ENCODE data around the gene CACNA2D2.

Gene CACNA2D2

DNA sequence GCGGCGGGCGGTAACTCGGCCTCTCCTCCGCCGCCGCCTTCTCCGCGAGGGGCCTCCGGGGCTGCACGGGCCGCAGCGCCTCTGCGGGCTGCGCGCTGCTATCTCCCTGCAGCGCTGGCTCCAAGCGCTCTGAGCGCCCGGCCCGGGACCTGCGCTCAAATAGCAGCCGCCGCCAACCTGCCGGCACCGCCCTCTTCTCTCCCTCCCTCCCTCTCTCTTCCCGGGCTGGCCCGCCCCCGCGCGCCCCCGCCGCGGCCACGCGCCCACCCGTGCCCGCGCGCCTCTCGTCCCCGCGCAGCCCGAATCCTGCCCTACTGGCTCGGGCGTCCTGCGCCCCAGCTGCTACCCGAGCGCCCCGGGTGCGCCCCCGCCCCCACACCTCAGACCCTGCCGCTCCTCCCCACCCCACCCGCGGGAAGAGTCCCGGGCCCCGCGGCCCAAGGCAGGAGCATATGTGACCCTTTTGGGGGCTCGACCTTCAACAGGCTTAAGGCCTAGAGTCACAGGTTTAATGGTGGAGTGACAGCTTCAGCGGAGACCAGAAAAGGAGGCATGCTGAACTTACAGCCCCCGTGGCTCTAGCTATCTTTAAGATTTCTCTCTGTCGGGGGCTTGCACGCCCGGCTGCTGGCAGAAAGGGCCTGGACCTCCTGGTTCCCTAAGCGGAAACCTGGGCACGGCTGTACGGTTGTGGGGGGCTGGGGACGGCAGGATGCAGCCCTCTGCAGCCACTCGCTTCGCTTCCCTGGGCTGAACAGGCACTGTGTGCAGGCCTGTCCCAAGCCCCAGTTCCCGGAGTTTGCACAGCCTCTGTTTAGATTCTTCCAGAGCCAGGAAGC, at the start of gene CACNA2D2:
TSS of gene CACNA2D2 (minus strand) at position 131 of the 839 bp plus-strand sequence. CDS start 211 bp downstream, outside the sequence.
- DNase-seq = no peak

DNA sequence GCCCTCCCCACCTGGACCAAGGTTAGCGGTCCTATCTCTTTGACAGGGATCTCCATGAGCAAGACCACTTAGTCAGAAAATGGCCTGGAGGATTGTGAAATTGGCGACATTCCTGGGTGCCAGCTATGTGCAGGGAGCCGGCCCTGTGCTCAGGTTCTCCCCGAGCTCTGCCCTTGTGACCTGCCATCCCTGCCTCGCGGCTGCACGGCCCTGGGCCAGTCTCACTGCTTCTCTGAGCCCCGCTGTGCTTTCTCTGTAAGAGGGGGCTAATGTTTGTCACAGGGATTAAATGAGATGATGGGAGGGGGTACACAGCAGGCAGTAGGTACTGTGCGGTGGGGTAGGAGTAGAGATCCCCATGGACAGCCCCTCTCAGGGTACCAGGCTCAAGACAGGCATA, 49.2 kb upstream of the CACNA2D2 start:
- no peak for DNase-seq

DNA sequence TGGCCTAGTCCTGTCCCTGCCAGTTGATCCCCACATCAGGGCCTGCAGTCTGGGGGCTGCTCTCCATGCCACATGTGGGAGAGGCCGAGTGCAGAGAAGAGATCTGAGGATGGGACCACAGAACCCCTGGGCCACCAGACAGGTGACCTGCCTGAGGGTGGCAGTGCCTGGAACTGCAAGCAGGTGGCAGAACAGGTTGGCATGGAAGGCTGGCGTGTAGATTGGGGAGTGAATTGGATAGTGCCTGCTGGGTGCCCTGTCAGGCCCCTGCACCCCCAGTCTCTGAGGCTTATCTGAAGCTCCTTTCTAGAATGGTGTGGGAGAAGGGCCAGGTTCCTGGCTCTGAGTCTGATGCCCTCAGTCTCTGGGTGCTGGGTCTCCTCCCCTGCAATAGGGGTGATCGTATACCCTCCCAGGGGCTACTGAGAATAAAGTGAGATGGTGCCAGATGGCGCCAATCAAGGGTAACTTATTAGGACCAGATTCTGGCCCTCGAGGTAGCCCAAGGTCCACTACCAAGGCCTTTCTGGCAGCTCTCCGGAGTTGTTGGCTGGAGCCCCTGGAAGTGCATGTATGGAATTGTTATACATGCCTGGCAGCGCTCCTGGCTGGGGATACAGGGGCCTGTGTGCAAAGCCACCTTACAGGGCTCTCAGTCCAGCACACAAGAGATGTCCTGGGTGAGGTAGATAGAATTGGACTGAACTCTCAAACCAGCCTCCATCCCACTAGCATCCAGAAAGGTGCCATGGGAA, 48.4 kb upstream of the CACNA2D2 start:
- DNase-seq = no peak

DNA sequence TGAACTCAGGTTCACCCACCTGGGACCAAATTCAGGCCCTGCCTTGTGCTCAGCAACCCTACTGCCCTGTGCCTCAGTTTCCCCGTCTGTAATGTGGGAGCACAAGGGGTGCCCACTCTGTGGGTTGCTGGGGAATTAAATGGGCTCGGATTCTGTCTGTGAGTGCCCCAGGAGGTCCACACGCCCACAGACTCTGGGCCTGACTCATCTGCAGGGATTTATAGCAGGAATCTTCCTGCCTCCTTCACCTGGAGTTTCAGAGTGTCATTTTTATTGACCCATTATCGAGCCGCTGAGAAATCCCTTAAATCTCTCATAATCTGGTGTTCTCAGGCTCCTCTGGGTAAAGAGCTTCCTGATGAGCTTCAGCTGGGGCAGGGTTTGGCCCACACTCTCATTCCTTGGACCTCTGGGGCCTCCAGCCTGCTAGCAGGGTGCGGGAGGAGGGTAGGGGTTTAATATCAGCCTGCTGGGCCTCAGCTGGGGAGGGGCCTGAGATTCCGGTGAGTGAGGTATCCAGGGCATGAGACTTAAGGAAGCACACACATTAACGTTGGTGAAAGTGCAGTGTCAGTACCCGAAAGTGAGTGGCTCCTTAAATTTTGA, 47.7 kb upstream of the CACNA2D2 start:
- no peak for DNase-seq

DNA sequence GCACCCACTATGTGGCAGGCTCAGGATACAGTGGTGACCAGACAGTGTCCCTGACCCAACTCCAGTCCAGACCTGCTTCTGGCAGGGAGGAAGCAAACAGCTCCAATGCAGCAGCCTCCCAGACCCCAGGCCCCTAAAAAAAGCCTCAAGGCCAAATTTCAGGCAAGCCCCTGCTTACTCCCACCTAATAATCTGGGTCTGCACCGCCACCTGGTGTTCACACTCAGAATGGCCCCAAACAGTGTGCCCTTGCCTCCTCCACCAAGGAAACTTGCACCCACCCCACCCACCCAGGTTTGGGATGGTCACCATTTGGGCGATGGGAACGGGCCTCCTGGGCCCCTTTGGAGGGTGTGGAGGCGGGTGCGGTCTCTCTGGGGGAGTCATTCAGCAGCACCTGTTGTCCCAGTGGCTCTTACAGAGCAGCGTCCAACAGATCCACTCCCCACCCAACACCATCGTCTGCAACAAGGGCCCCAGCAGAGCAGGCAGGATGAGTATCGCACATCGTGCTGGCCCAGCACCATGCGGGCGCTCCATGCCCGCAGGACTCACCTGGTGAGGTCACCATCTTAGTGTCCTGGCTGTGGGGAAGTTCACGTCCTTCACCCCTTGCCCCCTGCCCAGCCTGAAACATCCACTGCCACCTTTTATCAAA, 46.8 kb upstream of the CACNA2D2 start:
- no peak for DNase-seq

DNA sequence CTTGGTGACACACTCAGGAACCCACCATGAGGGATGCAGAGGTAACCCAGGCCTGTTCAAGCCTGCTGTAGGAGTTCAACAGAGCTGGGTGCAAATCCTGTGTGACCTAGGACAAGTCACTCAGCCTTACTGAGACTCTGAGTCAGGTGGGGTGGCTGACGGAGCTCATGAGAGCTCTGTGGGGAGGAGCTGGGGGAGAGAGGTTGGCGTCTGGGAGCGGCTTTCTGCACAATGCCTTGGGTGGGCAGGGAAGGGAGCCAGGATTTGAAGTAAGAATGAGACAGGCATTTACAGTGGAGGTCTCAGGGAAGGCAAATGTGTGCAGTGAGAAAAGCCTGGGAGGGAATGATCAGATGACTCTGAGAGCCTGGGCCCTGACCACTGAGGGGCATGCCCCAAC, 45.8 kb upstream of the CACNA2D2 start:
- DNase-seq = no peak

DNA sequence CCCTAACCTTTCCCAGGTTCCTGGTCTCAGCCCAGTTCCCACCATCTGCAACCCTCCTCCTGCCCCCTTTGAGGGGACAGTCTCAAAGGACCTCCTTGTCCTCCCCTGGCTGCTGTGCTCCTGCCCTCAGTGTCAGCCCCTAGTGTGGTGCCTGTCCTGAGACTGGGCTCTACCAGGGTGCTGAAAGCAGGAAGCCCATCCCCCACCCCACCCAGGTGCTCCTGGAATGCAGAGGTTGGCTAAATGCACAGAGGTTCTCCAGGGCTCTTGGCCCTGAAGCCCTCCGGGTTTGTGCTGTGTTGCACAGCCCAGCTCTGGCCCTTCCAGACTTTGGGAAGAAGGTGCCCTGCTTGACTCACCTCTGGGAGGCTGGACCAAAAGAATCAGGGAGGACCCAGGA, 42.3 kb upstream of the CACNA2D2 start:
- DNase-seq = no peak

DNA sequence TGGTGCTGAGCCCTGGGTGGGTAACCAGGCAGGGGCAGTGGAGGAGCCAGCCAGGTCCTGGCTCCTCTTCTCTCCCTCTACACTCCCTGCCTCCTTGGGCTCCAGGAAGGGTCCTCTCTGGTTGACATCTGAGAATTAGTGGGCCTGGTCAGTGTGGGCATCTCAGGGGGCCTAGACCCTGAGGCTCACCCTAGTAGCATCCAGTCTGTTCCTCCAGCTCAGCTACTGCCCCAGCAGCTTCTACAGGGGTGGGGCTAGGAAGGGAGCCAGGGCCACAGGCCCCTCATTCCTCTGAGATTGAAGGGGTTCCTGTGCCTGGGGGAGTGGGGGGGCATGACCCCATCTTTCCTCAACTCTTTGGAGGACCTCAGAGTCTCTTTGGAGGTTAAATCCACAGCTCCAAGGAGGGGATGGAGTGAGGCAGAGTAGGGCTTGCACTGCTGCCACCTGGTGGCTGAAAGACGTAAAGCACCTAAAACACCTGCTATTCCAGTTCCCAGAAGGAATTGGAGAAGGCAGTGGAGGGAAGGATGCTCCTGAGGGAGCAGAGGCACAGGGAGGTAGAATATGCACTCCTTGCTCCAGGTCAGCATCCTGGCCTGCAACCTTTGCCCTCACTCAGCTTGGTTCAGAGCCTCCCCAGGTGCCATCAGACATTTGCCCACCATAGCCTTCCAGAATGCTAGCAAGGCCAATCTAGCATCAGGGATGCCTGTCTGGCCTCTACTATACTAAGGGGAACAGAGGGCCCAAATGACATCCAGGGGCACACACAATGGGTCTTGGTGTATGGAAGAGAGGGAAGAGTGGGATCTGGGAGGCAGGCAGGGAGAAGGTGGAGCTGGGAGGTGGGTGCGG, 39.0 kb upstream of the CACNA2D2 start:
- DNase-seq = no peak

DNA sequence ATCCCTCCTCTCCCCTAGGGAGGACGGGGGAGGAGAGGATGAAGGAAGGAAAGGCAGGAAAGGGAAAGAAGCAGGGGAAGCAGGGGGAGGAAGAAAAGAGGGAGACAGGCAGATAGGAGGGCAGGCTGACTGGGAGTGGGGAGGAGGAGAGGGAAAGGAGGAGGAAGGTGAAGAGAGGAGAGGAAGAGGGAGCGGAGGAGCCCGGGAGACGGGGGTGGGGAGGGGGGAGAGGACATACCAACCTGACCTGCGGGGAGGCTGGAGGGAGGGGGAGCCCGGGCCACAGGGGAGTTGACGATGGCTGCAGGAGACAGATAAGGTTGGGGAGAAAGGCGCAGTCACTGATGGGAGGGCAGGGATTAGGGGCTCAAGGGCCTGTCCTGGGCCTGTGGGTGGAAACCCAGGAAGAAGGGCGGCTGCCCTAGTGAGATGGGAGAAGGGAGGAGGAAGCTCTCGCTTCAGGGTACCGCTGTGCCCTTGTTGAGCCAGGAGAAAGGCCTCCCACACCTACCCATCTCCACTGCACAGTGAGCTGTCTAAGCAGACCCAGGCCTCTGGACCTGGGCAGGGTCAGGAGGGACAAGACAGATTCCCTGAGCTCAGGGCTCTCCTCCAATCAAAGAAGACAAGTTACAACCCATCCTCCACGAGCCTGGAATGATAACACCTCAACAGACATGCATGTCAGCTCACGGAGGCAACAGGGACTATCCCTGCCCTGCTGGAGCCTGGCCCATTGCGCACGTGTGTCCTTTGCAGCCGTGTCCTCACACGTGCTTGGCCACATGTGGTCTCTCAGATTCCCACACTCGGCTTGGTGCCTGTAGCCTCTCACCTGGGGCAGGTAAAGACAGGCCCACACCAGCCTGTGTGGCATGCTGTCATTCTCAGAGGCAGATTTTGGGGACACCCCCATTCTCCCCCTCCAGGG, 36.2 kb upstream of the CACNA2D2 start:
- no peak for DNase-seq

DNA sequence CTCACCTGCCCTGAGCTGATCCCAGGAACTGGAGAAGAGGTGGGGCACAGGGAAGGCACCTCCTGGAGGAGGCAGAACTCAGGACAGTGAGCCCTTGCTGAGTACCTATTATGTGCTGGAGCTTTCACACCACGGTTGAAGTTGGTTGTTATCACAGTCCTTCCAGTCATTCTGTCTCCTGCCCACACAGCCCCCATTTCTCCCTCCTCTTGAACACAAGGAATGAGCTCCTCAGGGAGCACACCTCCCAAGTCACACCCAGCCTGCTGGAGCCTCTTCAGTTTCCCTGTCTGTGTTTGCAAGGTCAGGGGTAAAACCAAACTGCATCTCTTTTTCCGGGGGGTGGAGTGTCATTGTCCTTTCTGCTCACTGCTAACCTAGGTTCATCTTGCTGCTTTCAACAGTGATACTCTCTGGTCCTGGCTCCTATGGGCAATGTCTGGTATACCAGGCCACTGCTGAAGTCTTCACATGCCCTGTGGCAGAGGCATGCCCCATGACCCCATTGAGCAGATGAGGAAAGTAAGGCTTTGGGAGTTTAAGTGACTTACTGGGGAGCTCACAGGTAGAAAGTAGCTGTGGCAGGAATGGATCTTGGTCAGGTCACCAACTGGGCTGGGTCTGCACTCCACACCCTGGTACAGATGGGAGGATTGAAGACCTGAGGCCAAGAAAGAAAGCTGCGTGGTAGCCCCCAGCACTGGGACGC, 34.1 kb upstream of the CACNA2D2 start:
- no peak for DNase-seq

DNA sequence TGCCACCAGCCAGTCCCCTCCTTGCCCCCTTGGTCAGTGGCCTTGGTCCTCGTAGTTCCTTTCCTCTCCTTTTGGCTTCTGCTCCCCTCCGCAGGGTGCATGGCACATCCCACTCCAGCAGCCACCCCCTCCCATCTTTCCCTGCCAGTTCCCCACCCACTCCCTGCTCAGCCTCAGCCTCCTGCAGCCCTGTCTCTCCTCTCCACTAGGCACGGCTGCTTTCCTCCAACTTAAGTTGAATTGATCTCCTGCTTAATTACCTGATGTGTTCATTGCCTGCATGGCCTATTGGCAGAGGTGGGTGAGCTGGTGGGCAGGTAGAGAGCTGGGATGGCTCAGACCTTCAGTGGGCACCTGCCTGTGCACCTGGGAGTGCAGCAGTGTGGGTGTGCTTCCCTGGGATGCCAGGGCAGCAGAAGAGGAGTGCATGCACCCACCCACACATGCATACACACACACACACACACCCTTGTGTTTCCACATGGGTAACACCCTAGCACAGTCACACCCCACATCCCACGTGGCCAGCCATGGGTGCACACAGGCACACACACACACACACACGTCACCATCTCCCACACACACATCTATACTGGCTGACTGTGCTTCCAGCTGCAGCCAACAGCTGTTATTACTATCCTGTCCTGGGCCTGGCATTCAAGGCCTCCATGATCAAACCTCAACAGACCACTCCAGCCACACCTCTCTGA, 33.2 kb upstream of the CACNA2D2 start:
- DNase-seq = no peak

DNA sequence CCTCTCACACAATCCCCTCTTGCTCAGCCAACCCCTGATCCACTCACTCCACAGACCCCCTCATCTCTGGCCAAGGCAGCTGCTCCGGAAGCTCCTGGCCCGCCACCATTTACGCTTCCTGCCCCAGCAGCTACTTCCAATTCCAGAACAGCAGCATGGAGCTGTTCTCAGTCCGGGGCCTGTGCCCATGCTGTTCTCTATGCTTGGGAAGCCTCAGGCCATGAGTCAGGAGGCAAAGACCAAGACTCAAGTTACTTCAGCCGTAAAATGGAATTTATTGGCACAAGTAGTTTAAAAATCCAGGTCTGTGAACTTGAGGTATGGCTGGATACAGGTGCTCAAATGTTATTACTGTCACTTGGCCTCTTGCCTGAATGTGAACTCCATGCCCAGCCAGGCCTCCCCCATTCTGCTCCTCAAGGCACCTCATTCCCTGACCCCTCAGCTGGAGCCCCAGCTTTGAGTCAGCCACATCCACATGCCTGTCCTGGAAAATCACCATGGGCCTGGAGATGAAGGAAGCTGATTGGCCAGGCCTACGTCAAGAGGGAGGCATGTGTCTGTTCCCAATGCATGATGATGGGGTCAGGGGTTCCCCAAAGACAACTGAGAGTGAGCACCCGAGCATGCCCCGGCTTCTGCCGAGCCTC, 31.4 kb upstream of the CACNA2D2 start:
- no peak for DNase-seq

DNA sequence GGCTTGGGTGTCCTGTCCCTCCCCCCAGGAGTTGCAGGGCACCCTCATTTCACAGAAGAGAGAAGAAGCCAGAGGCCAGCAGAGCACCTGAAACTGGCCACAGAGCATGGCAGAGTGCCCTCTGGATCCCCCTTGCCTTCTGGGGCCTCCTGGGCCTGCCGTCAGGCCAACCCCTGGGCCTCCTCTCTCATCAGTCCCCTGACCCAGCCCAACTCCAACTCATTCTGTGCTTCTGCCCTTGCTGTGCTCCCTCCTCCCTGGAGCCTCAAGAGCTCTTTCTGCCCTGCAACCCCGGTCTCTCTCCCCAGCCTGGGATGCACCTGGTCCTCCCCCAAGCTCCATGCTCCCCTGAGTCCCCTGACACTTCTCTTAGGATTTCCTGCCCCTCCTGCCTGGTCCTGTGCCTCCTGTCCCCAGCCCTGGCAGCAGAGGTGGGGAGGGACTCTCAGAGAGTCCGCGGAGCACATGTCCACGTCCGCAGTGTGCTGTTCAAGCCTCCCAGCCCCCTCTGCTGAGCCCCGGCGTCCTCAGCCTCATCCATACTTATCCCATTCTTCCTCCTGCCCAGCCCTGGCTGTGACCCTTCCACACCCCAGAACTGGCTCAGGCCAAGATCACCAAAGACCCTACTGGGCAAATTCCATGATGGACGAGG, 30.5 kb upstream of the CACNA2D2 start:
- DNase-seq = no peak

DNA sequence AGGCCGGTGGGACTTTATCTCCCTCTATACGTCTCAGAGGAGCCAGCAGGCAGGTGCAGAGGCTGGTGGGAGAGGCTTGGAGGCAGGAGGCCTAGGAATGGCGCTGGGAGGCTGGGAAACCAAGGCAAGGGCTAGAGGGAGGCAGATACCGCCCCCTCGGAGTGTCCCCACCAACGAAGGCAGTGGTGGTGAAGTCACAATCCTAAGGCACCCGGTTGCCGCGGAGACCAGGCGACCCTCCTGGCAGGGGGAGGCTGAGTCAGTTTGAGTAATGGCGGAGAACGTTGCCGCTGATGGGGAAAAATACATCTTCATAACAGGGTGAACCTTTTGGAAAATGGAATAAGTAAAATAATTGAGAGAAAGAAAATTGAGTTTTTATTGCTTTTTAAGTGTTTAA, 29.9 kb upstream of the CACNA2D2 start:
- DNase-seq = no peak

DNA sequence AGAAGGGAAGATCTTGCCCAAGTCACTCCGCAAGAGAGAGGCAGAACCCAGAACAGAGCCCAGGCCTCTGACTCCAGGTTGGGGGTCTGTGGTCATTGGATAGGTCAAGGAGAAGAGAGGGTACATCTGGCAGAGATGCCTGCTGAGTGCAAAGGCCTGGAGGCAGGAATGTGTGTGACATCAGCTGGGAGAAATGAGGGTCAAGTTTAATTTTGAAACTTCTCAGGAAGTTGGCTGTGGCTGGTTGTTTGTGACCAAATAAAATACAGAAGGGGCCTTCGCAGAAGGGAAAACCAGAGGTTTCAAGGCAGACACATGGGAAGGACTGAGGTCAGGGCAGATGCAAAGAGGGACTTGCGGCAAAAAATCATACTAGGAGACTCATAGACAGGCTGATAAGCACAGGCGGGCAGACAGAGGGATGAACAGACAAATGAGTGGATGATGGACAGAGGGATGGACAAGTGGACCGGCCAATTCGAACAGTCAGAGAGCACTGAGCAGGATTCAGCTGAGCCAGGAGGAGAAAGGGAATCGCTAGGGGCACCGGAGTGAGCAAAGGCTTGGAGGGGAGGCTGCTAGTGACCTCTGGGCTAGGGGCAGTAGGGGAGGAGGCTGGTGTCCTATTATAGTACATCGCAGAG, 28.8 kb upstream of the CACNA2D2 start:
- DNase-seq = no peak

DNA sequence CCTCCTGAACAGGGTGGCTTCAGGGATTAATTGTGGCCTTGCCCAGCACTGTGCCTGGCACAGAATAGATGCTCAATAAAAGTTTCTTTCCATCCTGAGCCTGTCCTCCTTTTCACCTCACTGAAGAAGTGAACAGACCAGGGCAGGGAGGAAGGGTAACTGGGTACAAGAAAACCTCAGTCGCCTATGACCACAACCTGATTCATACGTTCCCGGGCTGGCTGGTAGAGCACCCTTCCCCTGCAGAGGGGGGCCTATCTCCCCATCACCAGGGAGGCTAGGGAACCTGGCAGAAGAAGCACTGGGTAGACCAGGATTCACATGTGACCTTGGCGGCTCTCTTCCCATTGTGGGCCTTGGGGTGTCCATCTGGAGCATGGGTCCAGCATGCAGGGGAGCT, 27.8 kb upstream of the CACNA2D2 start:
- no peak for DNase-seq

DNA sequence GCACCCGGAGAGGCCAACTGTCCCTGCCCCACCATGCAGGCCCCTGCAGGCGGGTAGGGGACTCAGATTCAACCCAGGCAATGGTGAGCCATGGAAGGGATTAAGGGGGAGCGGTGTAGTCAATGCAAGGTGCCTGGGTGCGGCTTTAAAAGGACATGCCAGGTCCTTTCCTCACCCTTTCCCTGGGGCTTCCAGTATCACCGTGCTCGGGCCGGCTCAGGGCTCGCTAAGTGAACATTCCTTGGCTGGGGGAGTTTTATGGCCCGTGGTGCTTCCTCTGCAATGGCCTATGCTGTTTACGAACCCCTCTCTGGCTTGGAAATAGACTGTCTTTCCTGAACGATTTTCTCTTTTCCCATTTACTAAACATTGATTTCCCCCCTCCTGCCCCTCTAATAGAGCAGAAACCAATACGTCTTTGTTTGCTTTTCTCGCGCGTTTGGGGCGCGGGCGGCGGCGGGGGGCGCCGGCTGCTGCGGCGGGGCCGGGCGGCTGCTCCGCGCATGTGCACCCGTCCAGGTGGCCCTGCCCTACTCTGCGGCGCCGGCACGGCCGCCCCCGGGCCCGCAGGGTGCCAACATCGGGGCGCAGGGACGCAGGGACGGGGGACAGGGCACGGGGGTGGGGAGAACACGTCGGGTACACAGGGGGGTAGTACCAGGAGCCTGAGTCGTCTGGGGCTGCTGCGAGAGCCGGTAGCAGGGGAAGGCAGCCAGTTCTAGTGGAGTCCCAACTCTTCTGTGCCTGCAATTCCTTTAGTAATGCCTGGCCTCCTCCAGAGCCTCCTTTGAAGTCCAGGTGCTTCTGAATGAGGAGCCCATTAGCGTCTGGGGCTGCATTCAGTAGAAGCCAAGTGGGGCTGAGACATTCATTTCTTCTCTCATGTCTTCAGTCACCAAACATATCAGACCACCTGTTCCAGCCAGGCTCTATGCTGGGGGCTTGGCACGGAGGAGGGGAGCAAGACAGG, 26.9 kb upstream of the CACNA2D2 start:
- no peak for DNase-seq
